HG02943 (cell line): ENCODE data around the gene GH2.

ENCODE experiments used
- ATAC-seq: cut with Tn5 transposase; IDR thresholded peaks from one replicate; pipeline ENCODE4 v1.9.1; 2021; ENCODE audit warnings: mild to moderate bottlenecking, low read depth, moderate library complexity; ENCODE audit not compliant: unreplicated experiment

Gene GH2

GRCh38 chr17:63842540-63843386, 39.0 kb downstream of the GH2 start, which contains the start of gene SMARCD2:
Gene SMARCD2, minus strand, starts transcription at chr17:63842685. Its CDS starts 11 bp downstream, at chr17:63842674.
- ATAC-seq, result peak; percentile 71

DNA sequence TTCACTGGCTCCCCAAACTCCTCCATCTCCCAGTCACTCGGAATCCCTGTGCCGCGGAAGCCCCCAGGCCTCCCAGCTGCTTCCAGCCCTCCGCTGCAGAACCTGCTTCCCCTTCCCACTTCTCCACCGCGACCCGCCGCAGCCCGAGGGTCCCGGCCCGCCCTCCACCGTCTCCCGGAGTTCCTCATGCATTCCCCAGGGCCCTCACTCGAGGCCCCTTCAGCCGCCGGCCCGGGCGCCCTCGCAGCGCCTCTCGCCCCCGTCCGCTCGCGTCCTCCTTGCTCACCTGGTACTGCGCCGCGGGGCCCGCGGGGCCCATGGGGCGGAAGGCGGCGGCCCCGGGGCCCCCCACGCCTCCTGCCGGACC, 39.6 kb downstream of the GH2 start:
- peak; percentile 22 for ATAC-seq

- no peak for ATAC-seq
Observed at GRCh38 chr17:63841350-63842172, 40.2 kb downstream of the GH2 start.

- no peak for ATAC-seq
Observed at GRCh38 chr17:63840591-63841349, 41.0 kb downstream of the GH2 start.

GRCh38 chr17:63838631-63839171, 43.0 kb downstream of the GH2 start:
- ATAC-seq, result no peak

GRCh38 chr17:63837962-63838600, 43.7 kb downstream of the GH2 start:
- no peak for ATAC-seq

DNA sequence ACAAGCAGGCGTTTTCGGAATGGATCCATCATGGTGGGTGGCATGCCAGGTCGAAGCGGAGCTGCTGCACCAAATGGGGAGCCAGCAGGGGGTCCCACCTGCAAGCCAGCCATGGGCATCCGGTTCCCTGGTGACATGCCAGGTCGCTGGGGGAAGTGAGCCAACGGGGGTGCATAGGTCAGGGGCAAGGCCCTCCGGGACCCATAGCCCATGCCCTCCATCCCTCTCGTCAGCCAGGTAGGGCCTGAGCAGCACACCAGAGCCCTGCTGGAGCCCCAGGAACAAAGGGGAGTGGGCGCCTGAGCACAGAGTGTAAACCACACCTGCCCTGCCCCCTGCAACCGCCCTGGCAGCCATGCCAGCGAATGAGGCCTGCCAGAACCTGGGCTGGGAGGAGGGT, 44.3 kb downstream of the GH2 start:
- ATAC-seq, result no peak

GRCh38 chr17:63836811-63837210, 44.9 kb downstream of the GH2 start:
- no peak for ATAC-seq

DNA sequence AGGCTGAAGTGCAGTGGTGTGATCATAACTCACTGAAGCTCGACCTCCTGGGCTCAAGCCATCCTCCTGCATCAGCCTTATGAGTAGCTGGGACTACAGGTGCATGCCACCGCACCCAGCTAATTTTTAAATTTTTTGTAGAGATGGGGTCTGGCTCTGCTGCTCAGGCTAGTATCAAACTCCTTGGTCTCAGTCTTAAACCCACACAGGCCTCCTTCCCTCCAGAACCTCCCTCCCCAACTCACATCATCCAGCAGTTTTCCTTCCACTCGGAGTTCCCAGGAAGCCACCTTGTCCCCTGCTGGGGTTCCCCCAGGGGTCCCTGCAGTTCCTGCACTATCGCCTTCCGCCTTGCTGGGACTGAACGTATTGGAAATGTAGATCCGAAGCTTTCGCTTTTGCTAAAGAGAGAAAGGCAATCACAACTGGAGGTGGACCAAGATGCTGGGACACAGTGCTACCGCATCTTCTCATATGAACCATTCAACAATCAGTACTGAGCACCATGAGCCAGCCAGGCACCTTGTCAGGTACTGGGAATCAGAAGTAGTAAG, 46.5 kb downstream of the GH2 start:
- no peak for ATAC-seq

- no peak for ATAC-seq
Observed at GRCh38 chr17:63834431-63835166, 47.1 kb downstream of the GH2 start.

DNA sequence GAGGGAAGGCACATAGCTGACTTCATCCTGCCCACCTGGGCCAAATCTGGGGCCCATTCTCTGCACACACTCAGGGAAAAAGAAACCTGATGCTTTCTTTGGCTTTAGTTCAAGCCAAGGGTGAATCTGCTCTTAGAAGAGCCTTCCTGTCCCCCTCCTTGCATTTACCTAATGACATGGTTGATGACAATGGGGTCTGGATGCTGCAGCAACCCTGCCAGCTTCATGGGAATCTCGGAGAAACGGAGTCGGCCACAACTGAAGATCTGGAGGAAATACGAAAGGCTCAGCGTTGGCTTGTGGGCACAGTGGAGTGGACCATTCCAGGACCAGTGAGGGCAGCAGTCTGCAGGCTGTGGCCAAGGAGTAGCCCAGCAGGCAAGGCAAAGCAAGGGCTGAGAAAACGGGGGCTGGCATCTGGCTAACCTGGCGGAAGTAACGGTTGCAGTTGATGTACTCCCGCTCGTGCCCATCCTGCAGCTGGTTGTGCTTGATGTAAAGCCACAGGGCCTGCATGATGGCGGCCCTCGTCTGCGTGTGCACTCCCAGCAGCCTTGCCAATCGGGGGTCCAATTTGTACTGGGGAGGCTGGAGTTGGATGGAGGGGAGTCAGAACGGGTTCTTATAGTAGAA, 47.9 kb downstream of the GH2 start:
- ATAC-seq, result no peak

DNA sequence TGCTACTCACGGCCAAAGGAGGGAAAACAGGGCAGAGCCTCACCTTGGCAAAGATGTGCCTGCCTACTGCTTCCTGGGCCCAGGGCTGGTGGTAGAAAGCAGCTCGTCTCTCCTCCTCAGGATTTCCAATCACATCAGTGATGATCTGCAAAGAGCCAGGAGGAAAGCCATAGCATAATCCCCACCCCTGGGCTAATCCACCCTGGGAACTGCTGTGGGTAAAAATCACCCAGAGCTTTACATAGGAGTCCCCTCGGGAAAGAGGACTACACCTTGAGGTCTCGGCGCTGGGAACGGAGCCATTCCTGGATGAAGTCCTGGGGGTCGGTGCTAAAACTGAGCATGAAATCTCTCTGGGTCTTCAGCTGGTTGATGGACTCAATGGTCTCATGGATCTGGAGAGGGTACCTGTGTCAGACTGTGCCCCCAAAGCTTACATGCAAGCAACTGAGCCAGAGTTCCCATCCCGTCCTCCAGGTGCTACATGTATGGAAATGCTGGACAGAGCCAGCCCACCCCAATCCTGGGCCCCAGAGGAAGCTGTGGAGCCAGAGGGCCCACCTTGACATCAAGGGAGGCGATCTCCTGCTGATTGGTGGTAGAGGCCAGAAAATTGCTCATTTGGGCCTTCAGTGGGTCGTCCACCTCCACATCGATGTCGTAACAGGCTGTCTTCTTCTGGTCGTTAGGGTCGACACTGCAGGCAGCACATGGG, 48.6 kb downstream of the GH2 start:
- ATAC-seq, result no peak

DNA sequence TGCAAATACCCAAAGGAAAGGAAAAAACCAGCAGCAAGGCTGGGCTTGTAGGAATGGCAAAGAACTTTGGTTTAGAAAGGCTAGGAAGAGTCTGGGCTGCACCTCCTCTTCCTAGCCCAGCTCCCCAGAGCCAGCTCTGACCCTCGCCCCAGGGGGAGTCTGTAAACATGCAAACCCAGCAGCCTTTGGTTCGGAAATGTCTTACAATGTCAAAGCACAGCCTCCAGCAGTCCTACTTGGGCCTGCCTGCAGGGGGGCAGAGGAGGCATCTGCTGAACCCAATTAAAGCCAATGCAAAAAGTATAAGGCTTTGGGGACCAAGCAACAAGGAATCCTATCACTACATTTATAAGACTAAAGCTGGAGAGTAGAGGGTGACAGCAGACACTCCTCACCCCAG, 49.3 kb downstream of the GH2 start:
- no peak for ATAC-seq

DNA sequence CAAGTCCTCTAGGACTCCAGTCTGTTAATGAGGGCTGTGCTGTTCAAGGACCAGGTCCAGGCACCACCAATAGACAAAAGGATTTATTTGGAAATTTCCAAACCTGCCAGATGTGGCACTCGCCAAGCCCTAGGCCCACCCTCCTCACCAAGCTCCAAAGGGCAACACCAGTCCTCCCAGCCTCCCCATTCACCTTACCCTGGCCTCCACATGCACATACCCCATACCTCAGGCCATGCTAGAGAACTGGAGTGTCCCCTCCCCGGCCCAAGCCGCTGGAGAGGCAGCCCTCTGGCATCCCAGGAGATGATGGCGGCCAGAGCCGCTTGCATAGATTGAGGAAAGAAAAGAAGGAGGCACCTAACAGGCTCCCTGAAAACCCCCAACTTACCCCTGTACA, 49.7 kb downstream of the GH2 start:
- no peak for ATAC-seq

DNA sequence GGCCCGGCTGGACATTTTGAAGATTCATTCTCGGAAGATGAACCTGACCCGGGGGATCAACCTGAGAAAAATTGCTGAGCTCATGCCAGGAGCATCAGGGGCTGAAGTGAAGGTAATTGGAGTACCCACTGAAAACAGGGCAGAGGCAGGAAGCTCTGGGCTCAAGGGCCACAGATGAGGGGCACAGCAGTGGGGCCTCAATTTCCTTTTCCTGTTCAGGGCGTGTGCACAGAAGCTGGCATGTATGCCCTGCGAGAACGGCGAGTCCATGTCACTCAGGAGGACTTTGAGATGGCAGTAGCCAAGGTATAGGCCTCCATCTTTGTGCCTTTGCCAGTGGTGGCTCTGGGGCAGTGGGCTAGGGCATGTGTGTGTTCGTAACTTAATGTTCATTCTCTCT, 50.2 kb downstream of the GH2 start:
- ATAC-seq, result no peak

DNA sequence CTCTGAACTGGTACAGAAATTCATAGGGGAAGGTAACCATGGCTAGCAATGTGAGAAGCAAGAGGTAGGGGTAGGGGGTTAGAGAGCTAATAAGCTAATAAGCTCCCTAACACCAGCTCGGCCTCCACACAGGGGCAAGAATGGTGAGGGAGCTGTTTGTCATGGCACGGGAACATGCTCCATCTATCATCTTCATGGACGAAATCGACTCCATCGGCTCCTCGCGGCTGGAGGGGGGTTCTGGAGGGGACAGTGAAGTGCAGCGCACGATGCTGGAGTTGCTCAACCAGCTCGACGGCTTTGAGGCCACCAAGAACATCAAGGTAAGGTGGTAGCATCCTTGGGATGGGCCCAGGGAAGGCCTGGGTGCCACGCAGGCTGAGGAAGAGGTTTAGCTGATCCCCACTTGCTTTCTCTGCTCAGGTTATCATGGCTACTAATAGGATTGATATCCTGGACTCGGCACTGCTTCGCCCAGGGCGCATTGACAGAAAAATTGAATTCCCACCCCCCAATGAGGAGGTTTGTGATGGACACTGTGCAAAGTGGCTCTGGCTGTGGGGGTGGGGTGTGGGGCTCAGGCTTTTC, 50.7 kb downstream of the GH2 start:
- ATAC-seq, result no peak

- no peak for ATAC-seq
Observed at GRCh38 chr17:63830278-63830677, 51.5 kb downstream of the GH2 start.
